Measurements from ENCODE around the gene SNAI1. TPM values are rescaled to one million over a fixed set of nuclear protein-coding genes. Genes with fewer than 3 reads are reported as not detected.
"Not testable (repeated sequence)": the region's sequence is repeated elsewhere in the genome, so short reads cannot be mapped to it uniquely, and the experiment has no call there.

SNAI1 gene
- total RNA-seq, 1 experiment from 2014 or later, result 4.1 TPM

DNA sequence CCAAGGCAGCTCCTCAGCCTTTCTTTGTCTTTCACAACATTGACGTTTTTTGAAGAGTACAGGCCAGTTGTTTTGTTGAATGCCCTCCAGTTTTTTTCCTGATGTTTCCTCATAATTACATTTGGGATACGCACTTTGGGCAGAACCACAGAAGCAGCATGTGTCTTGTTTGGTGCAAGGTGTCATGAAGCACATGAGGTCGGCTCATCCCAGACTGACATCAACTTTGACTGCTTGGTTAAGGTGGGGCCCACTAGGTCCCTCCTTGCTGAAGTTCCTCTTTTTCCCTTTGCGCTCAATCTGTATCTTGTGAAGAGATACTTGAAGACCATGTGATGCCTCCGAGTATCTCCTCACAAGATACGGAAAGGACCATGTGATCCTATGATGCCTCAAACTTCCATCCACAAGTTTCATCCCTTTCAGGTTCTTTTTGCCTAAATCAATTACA lies 10.5 kb downstream of the SNAI1 start:
- Histone ChIP-seq H3K27me3 (replicated peaks; ENCODE audit: insufficient read depth, low read depth, low read length, poor library complexity) (no peaks in the 10 kb centered on the region), H3K36me3 (ENCODE audit: insufficient read depth, low read length, poor library complexity, severe bottlenecking) (no peaks in the 10 kb centered on the region), H3K27ac (ENCODE audit: low read depth, low read length, poor library complexity, severe bottlenecking) (no peak overlapping the region), H3K4me1 (ENCODE audit: insufficient read depth, low read length, poor library complexity, severe bottlenecking) (peaks cover 18% of the 10 kb centered on the region), H3K4me3 (ENCODE audit: low read depth, low read length, poor library complexity, severe bottlenecking) (no peak overlapping the region), H3K9me3 (ENCODE audit: low read depth, low read length, poor library complexity, severe bottlenecking) (no peaks in the 10 kb centered on the region)
- ChIA-PET CTCF (no interaction called here), POLR2A (ENCODE audit: low non-redundant PET) (no interaction called here)
- DNase-seq (ENCODE audit: low spot score), result no peak
- no TSS peak for BruUV-seq (replicated peaks)
- intact Hi-C loops (cut with micrococcal nuclease; ENCODE audit: unreplicated experiment), result no loop called here
- TF ChIP-seq, protein P1, sequence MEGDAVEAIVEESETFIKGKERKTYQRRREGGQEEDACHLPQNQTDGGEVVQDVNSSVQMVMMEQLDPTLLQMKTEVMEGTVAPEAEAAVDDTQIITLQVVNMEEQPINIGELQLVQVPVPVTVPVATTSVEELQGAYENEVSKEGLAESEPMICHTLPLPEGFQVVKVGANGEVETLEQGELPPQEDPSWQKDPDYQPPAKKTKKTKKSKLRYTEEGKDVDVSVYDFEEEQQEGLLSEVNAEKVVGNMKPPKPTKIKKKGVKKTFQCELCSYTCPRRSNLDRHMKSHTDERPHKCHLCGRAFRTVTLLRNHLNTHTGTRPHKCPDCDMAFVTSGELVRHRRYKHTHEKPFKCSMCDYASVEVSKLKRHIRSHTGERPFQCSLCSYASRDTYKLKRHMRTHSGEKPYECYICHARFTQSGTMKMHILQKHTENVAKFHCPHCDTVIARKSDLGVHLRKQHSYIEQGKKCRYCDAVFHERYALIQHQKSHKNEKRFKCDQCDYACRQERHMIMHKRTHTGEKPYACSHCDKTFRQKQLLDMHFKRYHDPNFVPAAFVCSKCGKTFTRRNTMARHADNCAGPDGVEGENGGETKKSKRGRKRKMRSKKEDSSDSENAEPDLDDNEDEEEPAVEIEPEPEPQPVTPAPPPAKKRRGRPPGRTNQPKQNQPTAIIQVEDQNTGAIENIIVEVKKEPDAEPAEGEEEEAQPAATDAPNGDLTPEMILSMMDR (conservative IDR thresholded peaks at IDR 0.05; ENCODE audit: low read depth, low read length), result no peak
- no peak for TF ChIP-seq EZH2 (IDR thresholded peaks at IDR 0.05; ENCODE audit: borderline replicate concordance, low read depth, low read length, poor library complexity, severe bottlenecking)

DNA sequence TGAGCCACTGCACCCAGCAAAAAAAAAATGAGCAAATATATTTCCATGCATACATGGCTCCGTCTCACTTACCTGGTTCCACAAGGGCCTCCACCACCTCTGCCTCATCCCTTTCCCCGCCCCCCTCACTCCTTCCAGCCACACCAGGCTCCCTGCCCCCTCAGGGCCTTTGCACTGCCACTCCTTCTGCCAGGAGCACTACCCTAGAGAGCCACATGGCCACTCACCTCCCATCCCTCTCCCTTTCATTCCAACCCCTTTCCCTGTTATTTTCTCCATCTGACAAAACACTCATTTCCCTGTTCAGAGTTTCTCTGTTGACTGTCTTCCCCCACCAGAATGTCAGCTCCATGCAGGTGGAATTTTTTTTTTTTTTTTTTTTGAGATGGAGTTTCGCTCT lies 12.8 kb downstream of the SNAI1 start:
- TF ChIP-seq EZH2 (IDR thresholded peaks at IDR 0.05; ENCODE audit: borderline replicate concordance, low read depth, low read length, poor library complexity, severe bottlenecking), result no peak
- TF ChIP-seq, protein P1 (conservative IDR thresholded peaks at IDR 0.05; ENCODE audit: low read depth, low read length), result no peak
- ChIA-PET POLR2A (ENCODE audit: low non-redundant PET) (no interaction called here), CTCF (interaction anchor here (0.8 kb wide), 1 partner anchor 16 kb away, joined by 3 read pairs; no protein-coding TSS in a partner anchor)
- peaks cover under 1% of the 10 kb centered on the region for H3K4me1 ChIP-seq (ENCODE audit: insufficient read depth, low read length, poor library complexity, severe bottlenecking)
- intact Hi-C loops (cut with micrococcal nuclease; ENCODE audit: unreplicated experiment), result no loop called here
- H3K27me3 ChIP-seq (replicated peaks; ENCODE audit: insufficient read depth, low read depth, low read length, poor library complexity), result no peaks in the 10 kb centered on the region
- no peaks in the 10 kb centered on the region for H3K36me3 ChIP-seq (ENCODE audit: insufficient read depth, low read length, poor library complexity, severe bottlenecking)
- no peaks in the 10 kb centered on the region for H3K9me3 ChIP-seq (ENCODE audit: low read depth, low read length, poor library complexity, severe bottlenecking)
- H3K4me3 ChIP-seq (ENCODE audit: low read depth, low read length, poor library complexity, severe bottlenecking), result no peak overlapping the region
- H3K27ac ChIP-seq (ENCODE audit: low read depth, low read length, poor library complexity, severe bottlenecking), result no peak overlapping the region
- DNase-seq (ENCODE audit: low spot score), result no peak
- no TSS peak for BruUV-seq (replicated peaks)

DNA sequence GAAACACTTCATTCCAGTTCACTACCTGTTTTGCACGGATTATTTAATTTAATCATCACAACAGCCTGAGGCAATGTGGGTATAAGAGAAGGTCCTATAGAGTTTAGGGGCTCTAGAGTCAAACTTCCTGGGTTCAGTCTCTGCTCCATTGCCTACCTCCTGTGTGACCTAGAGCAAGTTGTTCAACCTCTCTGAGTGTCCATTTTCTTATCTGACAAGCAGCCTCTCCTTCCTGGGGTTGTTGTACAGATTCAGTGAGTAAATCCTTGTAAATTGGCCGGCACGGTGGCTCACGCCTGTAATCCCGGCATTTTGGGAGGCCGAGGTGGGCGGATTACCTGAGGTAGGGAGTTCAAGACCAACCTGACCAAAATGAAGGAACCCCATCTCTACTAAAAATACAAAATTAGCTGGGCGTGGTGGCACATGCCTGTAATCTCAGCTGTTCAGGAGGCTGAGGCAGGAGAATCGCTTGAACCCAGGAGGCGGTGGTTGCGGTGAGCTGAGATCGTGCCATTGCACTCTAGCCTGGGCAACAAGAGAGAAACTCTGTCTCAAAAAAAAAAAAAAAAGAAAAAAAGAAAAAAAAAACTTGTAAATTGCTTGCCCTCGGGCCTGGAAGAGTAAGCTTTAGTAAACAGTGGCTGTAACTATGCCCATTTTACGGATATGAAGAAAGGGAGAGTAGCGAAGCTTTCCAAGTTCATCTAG lies 15.9 kb downstream of the SNAI1 start:
- intact Hi-C loops (cut with micrococcal nuclease; ENCODE audit: unreplicated experiment); H3K9me3 ChIP-seq (ENCODE audit: low read depth, low read length, poor library complexity, severe bottlenecking); CTCF ChIA-PET; H3K27me3 ChIP-seq (replicated peaks; ENCODE audit: insufficient read depth, low read depth, low read length, poor library complexity); H3K27ac ChIP-seq (ENCODE audit: low read depth, low read length, poor library complexity, severe bottlenecking); BruUV-seq (replicated peaks); DNase-seq (ENCODE audit: low spot score); H3K36me3 ChIP-seq (ENCODE audit: insufficient read depth, low read length, poor library complexity, severe bottlenecking); H3K4me3 ChIP-seq (ENCODE audit: low read depth, low read length, poor library complexity, severe bottlenecking); H3K4me1 ChIP-seq (ENCODE audit: insufficient read depth, low read length, poor library complexity, severe bottlenecking): not testable (repeated sequence)
- POLR2A ChIA-PET (ENCODE audit: low non-redundant PET), result interaction anchor here (0.7 kb wide), 1 partner anchor 111 kb away, joined by 7 read pairs; no protein-coding TSS in a partner anchor

DNA sequence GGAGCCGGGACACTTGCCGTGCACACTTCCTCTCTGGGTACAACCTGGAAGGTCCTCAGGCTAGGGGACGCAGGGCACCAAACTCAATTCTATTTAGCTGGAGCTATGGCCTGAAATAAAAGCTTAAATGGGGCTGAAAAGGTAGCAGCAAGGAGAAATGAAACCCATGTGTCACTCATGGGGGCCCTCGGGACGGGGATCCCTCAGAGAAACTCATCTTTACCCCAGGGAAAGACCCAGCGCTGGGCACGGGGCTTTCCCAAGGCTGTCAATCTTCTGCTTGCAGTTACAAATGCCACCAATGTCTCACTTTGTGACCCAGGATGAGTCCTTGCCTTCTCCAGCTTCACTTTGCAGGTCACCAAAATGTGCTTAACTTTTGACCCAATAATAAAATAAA lies 16.5 kb downstream of the SNAI1 start:
- no peaks in the 10 kb centered on the region for H3K9me3 ChIP-seq (ENCODE audit: low read depth, low read length, poor library complexity, severe bottlenecking)
- ChIA-PET CTCF (no interaction called here), POLR2A (ENCODE audit: low non-redundant PET) (interaction anchor here (0.6 kb wide), 1 partner anchor 35 kb away, joined by 15 read pairs; no protein-coding TSS in a partner anchor)
- BruUV-seq (replicated peaks), result no TSS peak
- no peak for DNase-seq (ENCODE audit: low spot score)
- H3K4me1 ChIP-seq (ENCODE audit: insufficient read depth, low read length, poor library complexity, severe bottlenecking), result no peaks in the 10 kb centered on the region
- H3K4me3 ChIP-seq (ENCODE audit: low read depth, low read length, poor library complexity, severe bottlenecking), result no peak overlapping the region
- H3K36me3 ChIP-seq (ENCODE audit: insufficient read depth, low read length, poor library complexity, severe bottlenecking), result no peaks in the 10 kb centered on the region
- H3K27ac ChIP-seq (ENCODE audit: low read depth, low read length, poor library complexity, severe bottlenecking), result no peak overlapping the region
- intact Hi-C loops (cut with micrococcal nuclease; ENCODE audit: unreplicated experiment), result no loop called here
- TF ChIP-seq, protein P1 (conservative IDR thresholded peaks at IDR 0.05; ENCODE audit: low read depth, low read length), result no peak
- no peak for TF ChIP-seq EZH2 (IDR thresholded peaks at IDR 0.05; ENCODE audit: borderline replicate concordance, low read depth, low read length, poor library complexity, severe bottlenecking)
- no peaks in the 10 kb centered on the region for H3K27me3 ChIP-seq (replicated peaks; ENCODE audit: insufficient read depth, low read depth, low read length, poor library complexity)

DNA sequence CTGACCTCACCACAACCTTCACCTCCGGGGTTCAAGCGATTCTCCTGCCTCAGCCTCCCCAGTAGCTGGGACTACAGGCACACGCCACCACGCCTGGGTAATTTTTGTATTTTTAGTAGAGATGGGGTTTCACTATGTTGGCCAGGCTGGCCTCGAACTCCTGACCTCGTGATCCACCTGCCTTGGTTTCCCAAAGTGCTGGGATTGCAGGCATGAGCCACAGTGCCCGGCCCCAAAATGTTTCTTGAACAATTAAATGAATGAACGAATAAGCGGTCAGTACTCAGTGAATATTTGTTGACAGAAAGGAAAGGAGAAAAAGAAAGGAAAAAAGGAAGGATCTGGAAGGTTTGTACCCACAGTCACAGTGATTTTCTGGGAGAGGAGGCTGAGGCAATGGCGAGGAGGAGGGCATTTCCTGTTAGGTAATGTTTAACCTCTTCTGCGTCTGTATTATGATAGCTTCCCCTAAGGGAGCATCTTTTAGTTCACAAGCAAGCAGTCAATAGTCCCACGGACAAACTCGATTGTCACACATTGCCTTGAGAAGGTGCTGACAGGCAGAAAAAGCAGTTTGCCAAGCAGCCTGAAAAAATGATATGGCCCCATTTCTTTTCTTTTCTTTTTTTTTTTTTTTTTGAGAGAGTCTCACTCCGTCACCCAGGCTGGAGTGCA lies 17.9 kb downstream of the SNAI1 start:
- DNase-seq (ENCODE audit: low spot score); H3K27me3 ChIP-seq (replicated peaks; ENCODE audit: insufficient read depth, low read depth, low read length, poor library complexity); H3K4me1 ChIP-seq (ENCODE audit: insufficient read depth, low read length, poor library complexity, severe bottlenecking); H3K9me3 ChIP-seq (ENCODE audit: low read depth, low read length, poor library complexity, severe bottlenecking); BruUV-seq (replicated peaks); H3K36me3 ChIP-seq (ENCODE audit: insufficient read depth, low read length, poor library complexity, severe bottlenecking); POLR2A ChIA-PET (ENCODE audit: low non-redundant PET); CTCF ChIA-PET; H3K4me3 ChIP-seq (ENCODE audit: low read depth, low read length, poor library complexity, severe bottlenecking); H3K27ac ChIP-seq (ENCODE audit: low read depth, low read length, poor library complexity, severe bottlenecking); intact Hi-C loops (cut with micrococcal nuclease; ENCODE audit: unreplicated experiment): not testable (repeated sequence)
